Measurements from ENCODE around the gene PGS1. TPM values are rescaled to one million over a fixed set of nuclear protein-coding genes. Genes with fewer than 3 reads are reported as not detected.

Gene PGS1
- total and polyA plus RNA-seq, 10 of the 15 experiments (the other 5 are each of a cell fraction or from before 2014, with no cell fraction given) = 1.3 to 37.6 (median 27.4) TPM

DNA sequence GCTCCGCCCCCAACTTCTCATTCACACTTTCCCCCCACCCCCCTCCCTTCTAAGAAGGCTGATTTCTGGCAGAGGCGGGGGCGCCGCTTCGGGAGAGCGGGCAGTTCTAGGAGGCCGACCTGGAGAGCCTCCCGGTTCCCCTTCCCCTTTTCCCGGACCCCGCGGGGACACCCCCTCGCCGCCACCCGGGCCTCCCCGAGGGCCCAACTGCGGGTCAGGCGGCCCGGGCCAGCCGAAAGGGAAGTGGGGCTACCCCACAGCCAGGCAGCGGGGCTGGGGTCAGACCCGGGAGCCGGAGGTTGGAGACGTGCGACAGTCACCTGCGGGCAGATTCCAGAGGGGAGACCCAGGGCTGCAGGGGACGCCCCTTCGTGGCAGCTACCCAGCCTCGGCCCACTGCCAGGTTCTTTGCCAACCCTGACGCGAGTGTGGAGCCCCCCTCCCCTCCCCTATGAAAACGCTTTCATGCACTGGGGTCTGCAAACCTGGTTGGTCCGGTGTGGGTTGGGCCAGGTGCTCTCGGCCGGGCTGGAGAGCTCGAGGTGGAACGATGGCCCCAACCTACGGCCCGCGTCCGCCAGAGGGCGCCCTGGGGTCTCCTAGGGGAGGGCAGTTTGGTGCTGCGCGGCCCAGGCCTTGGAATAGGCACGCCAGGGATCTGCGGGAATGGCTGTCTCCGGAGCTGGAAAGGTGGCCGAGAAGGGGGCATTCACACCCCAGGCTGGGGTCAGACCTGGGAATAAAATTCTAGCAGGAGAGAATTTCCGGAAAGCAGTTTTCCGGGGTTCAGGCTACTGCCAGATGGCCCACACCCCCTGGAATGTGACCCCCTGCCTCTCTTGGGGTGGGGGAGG, 17.9 kb upstream of the PGS1 start:
- 0 out of 4 replicates have a peak, but pooled peaks cover 0 to 5% of the 10 kb centered on the region in 2 experiments for H3K27me3 ChIP-seq (replicated peaks in 1 of 2; ENCODE audit: control insufficient read depth in 2 of 2, insufficient read depth in 2 of 2, low read length in 1 of 2)
- peak overlapping the region; percentile 66 for H3K9ac ChIP-seq (ENCODE audit: control insufficient read depth, insufficient read depth, low read length)
- intact Hi-C loops (cut with micrococcal nuclease; ENCODE audit: unreplicated experiment) = loop anchor here (1.0 to 2.0 kb wide), 4 partner anchors 18 to 72 kb away; partner anchors contain the start of gene PGS1
- H3K4me1 ChIP-seq (ENCODE audit: control insufficient read depth, insufficient read depth, low read length) = peaks cover 32% of the 10 kb centered on the region
- peak overlapping the region; percentile 99 for H3K4me2 ChIP-seq (ENCODE audit: control insufficient read depth, insufficient read depth)
- ATAC-seq = peak; percentile 57
- H3K36me3 ChIP-seq (ENCODE audit: control insufficient read depth in 2 of 2, insufficient read depth in 2 of 2, low read length in 1 of 2) = no peaks in the 10 kb centered on the region; a peak in 1 of 4 replicates
- H3K79me2 ChIP-seq (ENCODE audit: control insufficient read depth, insufficient read depth, low read length) = peaks cover 8% of the 10 kb centered on the region
- H4K20me1 ChIP-seq (ENCODE audit: control insufficient read depth, insufficient read depth) = no peaks in the 10 kb centered on the region
- BruUV-seq (replicated peaks) = no TSS peak
- no peaks in the 10 kb centered on the region for H3K9me3 ChIP-seq (replicated peaks; ENCODE audit: control insufficient read depth, insufficient read depth, low read length)
- no peak for FAIRE-seq
- H3K27ac ChIP-seq (ENCODE audit: control insufficient read depth, insufficient read depth) = peak overlapping the region; percentile 31
- DNase-seq (ENCODE audit: low read depth, low spot score) = no peak
- ChIA-PET RAD21 (ENCODE audit: unreplicated experiment) (interaction anchor here (0.6 to 5.3 kb wide), 13 partner anchors 9 to 340 kb away, joined by 3 to 52 read pairs (median 5); no protein-coding TSS in a partner anchor), CTCF (interaction anchor here (0.5 to 6.6 kb wide), 22 partner anchors 9 to 340 kb away, joined by 3 to 96 read pairs (median 4); no protein-coding TSS in a partner anchor), SMC1A (ENCODE audit: uncharacterized antibody, unreplicated experiment) (interaction anchor here (0.6 to 6.1 kb wide), 13 partner anchors 14 to 109 kb away, joined by 3 to 26 read pairs (median 3); no protein-coding TSS in a partner anchor), POLR2A (interaction anchor here (0.8 to 1.1 kb wide), 2 partner anchors 21 to 45 kb away, joined by 3 to 5 read pairs; no protein-coding TSS in a partner anchor)
- in situ Hi-C loops (cut with MboI) = loop anchor here (5.0 kb wide), 1 partner anchor 62 kb away; no protein-coding TSS in a partner anchor
- peak overlapping the region; percentile 80 for H3K4me3 ChIP-seq
- WGBS (ENCODE audit: insufficient coverage, insufficient replicate concordance, low lambda C conversion rate, missing lambda C conversion rate) = 8% methylated on average over 35 of the region's 49 CpGs
- peak overlapping the region; percentile 66 for H2AFZ ChIP-seq (ENCODE audit: control insufficient read depth, low read depth, low read length)
- no peak for TF ChIP-seq RELA (IDR thresholded peaks at IDR 0.05; ENCODE audit: borderline replicate concordance, partially characterized antibody)
- TF ChIP-seq POU2F2 (IDR thresholded peaks at IDR 0.05; ENCODE audit: borderline replicate concordance, low read depth, low read length) = peak; percentile 26; the same call in 1 of the 3 replicates
- no peak for TF ChIP-seq RCOR1 (conservative IDR thresholded peaks at IDR 0.05; ENCODE audit: low read depth, low read length)
- TF ChIP-seq ZNF24 (IDR thresholded peaks at IDR 0.05) = no peak
- no peak for TF ChIP-seq SUZ12 (IDR thresholded peaks at IDR 0.05; ENCODE audit: unreplicated experiment)
- no peak for TF ChIP-seq FOXK2 (IDR thresholded peaks at IDR 0.05)
- peak; percentile 27 to 60; a peak in 2 of 4 replicates for TF ChIP-seq BHLHE40 (IDR thresholded peaks at IDR 0.05; ENCODE audit: borderline replicate concordance in 1 of 2, low read depth in 2 of 2, low read length in 1 of 2)
- TF ChIP-seq SMC3 (IDR thresholded peaks at IDR 0.05; ENCODE audit: borderline replicate concordance, low read length) = peak; percentile 94
- no peak for TF ChIP-seq TCF7 (IDR thresholded peaks at IDR 0.05; ENCODE audit: borderline replicate concordance)
- no peak for TF ChIP-seq CBX3 (IDR thresholded peaks at IDR 0.05; ENCODE audit: borderline replicate concordance, low read depth)
- no peak for TF ChIP-seq SP1 (IDR thresholded peaks at IDR 0.05; ENCODE audit: low read depth, low read length)
- no peak for TF ChIP-seq EGR1 (IDR thresholded peaks at IDR 0.05; ENCODE audit: borderline replicate concordance in 1 of 2, low read depth in 2 of 2, low read length in 2 of 2)
- no peak for TF ChIP-seq JUND (IDR thresholded peaks at IDR 0.05; ENCODE audit: low read depth, low read length)
- TF ChIP-seq NBN (IDR thresholded peaks at IDR 0.05) = peak; percentile 75
- TF ChIP-seq PML (IDR thresholded peaks at IDR 0.05; ENCODE audit: low read length) = no peak
- TF ChIP-seq, protein P1, sequence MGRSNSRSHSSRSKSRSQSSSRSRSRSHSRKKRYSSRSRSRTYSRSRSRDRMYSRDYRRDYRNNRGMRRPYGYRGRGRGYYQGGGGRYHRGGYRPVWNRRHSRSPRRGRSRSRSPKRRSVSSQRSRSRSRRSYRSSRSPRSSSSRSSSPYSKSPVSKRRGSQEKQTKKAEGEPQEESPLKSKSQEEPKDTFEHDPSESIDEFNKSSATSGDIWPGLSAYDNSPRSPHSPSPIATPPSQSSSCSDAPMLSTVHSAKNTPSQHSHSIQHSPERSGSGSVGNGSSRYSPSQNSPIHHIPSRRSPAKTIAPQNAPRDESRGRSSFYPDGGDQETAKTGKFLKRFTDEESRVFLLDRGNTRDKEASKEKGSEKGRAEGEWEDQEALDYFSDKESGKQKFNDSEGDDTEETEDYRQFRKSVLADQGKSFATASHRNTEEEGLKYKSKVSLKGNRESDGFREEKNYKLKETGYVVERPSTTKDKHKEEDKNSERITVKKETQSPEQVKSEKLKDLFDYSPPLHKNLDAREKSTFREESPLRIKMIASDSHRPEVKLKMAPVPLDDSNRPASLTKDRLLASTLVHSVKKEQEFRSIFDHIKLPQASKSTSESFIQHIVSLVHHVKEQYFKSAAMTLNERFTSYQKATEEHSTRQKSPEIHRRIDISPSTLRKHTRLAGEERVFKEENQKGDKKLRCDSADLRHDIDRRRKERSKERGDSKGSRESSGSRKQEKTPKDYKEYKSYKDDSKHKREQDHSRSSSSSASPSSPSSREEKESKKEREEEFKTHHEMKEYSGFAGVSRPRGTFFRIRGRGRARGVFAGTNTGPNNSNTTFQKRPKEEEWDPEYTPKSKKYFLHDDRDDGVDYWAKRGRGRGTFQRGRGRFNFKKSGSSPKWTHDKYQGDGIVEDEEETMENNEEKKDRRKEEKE (IDR thresholded peaks at IDR 0.05) = no peak
- TF ChIP-seq, protein P2, sequence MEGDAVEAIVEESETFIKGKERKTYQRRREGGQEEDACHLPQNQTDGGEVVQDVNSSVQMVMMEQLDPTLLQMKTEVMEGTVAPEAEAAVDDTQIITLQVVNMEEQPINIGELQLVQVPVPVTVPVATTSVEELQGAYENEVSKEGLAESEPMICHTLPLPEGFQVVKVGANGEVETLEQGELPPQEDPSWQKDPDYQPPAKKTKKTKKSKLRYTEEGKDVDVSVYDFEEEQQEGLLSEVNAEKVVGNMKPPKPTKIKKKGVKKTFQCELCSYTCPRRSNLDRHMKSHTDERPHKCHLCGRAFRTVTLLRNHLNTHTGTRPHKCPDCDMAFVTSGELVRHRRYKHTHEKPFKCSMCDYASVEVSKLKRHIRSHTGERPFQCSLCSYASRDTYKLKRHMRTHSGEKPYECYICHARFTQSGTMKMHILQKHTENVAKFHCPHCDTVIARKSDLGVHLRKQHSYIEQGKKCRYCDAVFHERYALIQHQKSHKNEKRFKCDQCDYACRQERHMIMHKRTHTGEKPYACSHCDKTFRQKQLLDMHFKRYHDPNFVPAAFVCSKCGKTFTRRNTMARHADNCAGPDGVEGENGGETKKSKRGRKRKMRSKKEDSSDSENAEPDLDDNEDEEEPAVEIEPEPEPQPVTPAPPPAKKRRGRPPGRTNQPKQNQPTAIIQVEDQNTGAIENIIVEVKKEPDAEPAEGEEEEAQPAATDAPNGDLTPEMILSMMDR (IDR thresholded peaks at IDR 0.05 in 2 of 3, conservative IDR thresholded peaks at IDR 0.05 in 1 of 3; ENCODE audit: control insufficient read depth in 2 of 3, extremely low read depth in 1 of 3, insufficient read depth in 1 of 3, low read depth in 3 of 3, low read length in 3 of 3) = peak; percentile 91 to 93 (median 91)
- TF ChIP-seq MTA3 (IDR thresholded peaks at IDR 0.05; ENCODE audit: borderline replicate concordance, low read length) = no peak
- TF ChIP-seq TCF3 (IDR thresholded peaks at IDR 0.05; ENCODE audit: borderline replicate concordance, insufficient read depth, low read depth, low read length) = peak; percentile 44; the same call in 1 of the 2 replicates
